HG03135 (cell line): Measurements from ENCODE around the gene SLC41A3.
"Not testable (repeated sequence)": the region's sequence is repeated elsewhere in the genome, so short reads cannot be mapped to it uniquely, and the experiment has no call there.

ENCODE experiments used
- ATAC-seq: cut with Tn5 transposase; IDR thresholded peaks from one replicate; pipeline ENCODE4 v1.9.1; 2021; ENCODE audit warnings: mild to moderate bottlenecking, moderate library complexity; ENCODE audit not compliant: unreplicated experiment

The SLC41A3 gene

DNA sequence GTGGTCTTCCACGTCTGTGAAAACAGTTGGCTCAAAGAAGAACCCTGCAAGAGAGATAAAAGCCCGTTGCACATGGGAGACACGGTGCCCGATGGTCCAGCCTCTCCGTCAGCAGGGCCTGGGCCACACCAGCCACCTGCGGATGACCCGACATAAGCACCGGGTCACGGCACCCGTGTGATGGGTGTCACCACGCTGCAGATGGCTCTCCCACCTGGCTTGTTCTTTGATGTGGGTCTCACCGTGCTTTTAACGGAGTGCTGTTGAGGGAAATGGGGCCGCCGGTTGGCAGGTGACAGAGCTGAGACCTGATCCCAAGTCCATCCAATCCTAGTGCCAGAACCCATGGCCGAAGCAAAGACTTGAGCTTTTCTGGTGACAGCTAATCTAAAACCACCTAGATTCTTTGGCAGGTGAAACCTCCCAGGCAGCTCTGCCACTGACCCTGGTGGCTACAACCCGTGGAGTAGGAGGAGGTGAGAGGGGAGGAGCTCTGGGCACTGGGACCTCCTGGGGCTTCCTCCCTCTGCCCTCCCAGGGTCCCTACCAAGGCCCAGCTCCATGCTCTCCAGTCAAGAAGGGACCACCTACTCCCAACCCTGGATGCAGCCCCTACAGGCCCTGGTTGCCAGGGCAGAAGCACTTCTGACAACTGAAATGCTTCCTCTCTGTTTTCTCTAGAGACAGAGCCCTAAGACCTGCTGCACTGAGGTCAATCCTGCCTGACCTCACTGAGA lies 23.4 kb upstream of the SLC41A3 start:
- no peak for ATAC-seq

DNA sequence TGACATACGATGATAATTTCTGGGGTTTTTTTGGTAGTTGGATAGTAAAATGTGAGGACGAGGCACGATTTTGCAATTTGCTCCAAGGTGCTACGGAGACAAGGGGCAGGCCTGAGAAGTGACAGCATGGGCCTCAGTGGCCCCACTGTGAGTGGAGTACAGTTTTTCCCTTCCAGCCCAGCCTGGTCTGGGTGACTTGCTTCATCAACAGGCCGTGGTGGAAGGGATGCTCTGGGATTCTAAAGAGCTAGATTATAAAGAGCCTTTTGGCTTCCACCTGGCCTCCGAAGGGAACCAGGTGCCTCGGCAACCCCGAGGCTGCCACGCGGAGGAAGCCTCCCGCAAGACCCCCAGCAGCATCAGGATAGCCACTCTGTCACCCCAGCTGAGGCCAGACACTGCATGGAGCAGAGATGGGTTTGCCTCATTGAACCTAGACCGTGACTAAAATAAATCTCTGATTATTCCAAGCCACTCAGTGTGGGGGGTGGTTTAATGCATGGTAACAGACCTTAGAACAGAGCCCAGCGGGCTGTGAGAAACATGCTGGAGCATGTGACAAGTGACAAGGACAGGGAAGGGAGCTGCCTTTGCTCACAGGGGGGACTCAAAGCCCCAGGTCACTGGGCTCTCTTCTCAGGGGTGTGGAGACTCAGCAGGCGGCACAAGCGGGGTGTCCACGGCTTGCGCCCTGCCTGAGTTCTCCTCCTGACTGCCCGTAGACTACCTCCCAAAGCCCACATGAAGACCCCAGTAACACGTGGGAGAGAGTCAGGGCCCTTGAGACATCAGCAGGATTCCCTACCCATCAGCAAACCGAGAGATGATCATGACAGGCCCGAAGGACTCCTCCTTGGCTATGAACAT lies 22.6 kb upstream of the SLC41A3 start:
- no peak for ATAC-seq

DNA sequence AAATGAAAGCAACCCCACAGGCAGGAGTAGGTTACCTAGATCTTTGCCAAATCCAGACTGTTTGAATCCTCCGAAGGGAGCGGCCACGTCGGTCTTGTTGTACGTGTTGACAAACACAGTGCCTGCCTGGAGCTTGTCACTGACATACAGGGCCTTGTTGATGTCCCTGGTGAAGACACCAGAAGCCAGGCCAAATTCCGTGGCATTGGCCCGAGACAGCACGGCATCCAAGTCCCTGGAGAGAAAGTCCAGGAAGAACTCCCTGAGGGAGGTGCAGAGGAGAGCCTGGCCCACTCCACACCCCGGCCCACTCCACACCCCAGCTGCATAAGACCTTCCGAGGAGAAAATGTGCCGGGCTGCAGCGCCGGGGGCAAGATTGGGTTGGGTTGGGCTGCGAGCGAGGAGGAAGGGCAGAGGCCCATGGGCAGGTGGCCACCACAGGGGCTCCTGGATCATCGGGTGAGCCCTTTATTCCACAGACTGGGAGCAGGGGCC lies 21.8 kb upstream of the SLC41A3 start:
- no peak for ATAC-seq

GRCh38 chr3:126104742-126105605 lies 21.1 kb upstream of the SLC41A3 start:
- ATAC-seq = no peak

- ATAC-seq = no peak
These were observed 20.2 kb upstream of the SLC41A3 start for GRCh38 chr3:126104028-126104635.

DNA sequence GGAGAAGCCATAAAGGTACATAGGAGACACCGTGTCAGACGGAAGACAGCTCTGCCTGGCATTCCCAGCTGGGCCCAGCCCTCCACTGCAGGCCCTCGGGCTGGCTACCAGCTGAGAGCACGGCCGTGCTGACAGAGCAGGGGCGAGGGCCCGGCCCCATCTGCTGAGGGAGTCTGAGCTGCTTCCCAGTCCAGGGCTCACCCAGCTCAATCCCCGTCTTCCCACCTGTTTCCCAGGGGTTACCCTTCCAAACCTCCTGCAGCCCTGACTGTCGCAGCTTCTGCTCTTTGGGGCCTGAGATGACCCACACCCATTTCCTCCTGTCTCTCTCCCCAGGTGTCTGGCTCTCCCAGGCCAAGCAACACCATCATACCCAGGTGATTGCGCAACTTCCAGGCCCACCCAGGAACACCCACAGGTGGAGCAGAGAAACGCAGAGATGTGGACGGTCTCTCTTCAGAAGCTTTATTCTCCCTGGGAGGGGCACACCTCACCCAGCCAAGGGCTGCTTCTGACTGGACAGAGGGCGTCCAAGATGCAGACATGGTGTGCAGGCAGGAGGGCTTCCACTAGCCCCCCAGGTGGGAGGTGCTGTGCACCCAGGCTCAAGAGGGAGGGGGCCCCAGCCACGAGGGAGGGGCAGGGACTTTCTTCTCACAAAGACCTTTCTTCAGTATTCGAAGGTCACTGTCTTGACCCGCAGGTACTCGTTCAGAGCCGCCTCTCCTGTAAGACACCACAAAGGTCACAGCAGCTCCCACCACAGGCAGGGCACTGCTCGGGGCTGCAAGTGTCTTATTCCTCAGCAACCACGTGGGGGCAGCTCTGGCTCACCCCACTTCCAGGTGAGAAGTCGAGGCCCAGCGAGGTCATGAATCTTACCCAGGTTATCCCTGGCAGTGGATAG lies 19.4 kb upstream of the SLC41A3 start:
- ATAC-seq = no peak

DNA sequence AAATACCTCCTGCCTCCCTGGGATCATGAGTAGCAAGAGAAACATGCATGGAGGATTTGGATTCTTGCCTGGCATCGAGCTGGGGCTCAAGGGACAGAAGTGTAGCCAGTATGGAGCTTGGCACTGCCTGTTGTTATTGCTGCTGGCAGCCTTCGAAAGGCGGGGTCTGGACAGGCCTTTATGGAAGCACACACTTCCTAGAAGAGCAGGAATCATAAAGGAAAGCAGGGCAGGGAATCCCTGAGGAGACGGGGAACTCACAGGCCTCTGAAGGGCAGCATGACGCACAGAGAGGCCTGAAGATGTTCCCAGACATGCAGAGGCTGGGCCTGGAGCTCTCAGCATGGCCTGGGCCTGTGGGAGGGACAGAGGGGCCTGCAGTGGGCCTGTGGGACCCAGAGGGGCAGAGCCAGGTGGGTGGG lies 18.6 kb upstream of the SLC41A3 start:
- no peak for ATAC-seq

DNA sequence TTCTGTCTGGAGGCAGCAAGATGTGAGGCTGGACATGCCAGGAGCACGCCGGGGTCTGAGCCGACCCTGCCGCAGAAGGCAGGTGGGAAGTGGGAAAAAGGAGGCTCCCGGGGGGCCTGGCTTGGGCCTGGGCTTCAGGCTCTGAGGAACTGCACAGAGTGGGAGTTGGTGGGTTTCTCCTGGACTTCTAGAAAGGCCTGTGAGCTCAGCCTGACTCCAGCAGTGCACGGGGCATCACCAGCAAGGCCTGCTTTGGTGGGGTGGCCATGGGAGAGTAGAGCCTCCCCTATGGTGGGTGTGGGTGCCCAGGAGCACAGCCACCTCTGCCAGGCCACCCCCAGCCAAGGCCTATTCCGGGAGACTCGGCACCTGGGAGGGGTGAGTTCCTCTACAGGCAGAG lies 18.1 kb upstream of the SLC41A3 start:
- ATAC-seq = no peak

DNA sequence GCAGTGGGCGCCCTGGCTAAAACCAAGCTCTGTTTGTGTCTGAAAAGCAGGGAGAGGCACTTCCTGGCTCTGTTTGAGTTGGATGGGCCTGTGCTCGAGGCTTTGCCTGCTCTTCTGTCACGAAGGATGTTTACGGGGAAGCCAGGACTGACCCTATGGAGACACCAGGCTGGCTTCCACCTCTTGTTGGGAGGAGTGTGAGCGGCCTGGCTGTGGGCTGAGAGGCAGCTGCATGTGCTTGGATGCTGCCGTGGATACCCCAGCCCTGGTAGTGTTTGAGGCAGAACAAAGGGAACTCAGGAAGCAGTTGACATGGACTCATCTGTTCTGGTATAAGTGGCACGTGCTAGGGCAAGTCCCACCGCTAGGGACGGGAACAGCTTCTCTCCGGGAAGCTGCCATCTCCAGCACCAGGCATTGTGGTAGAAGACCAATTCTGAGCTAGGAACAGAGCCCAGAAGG lies 17.6 kb upstream of the SLC41A3 start:
- no peak for ATAC-seq

GRCh38 chr3:126100634-126101301 lies 16.8 kb upstream of the SLC41A3 start:
- no peak for ATAC-seq

GRCh38 chr3:126100269-126100633 lies 16.3 kb upstream of the SLC41A3 start:
- ATAC-seq = no peak

DNA sequence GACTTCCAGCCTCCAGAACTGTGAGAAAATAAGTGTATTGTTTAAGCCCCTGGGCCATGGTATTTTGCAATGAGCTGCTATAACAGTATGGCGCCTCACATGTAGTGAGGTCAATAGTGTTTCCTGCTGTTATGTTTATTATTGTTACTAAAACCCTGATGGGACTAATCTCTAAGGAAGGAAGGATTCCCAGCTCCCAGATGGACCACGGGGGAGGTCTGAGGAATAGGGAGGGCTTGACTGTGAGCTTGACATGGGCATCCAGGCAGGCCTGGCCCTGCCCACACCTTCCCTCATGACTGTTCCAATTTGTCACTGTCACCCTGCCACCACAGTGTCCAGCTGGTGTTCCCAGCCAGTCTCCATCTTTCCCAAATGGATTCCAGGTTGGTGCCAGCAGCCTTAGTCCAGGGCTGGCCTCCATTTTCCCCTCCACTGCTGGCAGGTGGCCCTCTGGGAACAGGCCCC lies 14.5 kb upstream of the SLC41A3 start:
- ATAC-seq = no peak

DNA sequence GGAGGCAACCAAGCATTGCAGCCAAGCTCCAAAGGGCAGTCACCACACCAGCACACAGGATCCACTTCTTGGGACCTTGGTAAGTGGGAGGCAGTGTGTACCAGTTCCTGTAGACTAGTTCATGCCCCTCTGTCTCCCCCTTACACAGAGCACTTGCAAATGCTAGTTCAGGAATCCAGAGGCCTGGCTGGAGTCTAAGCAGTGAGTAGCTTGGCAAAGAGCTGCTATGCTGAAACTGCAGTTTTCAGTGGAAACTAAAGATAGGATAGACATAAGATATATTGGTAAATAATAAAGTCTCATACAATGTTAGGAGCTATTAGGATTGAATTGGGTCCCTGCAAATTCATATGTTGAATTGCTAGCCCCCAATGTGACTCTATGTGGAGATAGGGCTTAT lies 13.9 kb upstream of the SLC41A3 start:
- no peak for ATAC-seq

DNA sequence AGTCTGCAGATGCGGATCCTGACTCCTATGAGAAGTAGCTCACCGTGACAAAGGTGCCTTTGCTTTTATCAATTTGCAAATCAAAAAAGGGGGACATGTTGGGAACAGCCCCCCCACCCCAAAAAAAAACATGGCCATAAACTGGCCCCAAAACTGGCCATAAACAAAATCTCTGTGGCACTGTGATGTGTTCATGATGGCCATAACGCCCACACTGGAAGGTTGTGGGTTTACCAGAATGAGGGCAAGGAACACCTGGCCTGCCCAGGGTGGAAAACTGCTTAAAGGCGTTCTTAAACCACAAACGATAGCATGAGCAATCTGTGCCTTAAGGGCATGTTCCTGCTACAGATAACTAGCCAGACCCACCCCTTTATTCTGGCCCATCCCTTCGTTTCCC lies 12.3 kb upstream of the SLC41A3 start:
- not testable (repeated sequence) for ATAC-seq

GRCh38 chr3:126092128-126092527 lies 8.2 kb upstream of the SLC41A3 start:
- not testable (repeated sequence) for ATAC-seq

- ATAC-seq = no peak
These were observed 3.7 kb upstream of the SLC41A3 start for GRCh38 chr3:126087552-126088175.

DNA sequence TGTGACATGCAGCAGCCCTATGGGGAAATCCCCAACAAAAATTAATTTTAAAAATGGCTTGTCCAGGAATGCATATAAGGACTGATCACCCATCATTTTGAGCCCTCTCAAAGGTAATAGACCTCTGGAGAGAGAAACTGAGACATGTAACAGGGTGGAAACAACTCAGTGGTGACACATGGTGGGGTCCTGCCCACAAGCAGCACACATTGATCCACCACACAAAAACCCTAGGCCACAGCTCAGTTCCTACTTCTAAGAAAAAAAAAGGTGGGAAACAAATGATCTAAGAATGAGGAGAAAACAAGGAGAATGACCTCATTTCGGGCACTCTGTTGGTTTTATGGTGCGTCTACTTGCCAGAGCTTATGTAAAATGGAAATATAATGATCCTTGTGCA lies 1.9 kb upstream of the SLC41A3 start:
- ATAC-seq = no peak

DNA sequence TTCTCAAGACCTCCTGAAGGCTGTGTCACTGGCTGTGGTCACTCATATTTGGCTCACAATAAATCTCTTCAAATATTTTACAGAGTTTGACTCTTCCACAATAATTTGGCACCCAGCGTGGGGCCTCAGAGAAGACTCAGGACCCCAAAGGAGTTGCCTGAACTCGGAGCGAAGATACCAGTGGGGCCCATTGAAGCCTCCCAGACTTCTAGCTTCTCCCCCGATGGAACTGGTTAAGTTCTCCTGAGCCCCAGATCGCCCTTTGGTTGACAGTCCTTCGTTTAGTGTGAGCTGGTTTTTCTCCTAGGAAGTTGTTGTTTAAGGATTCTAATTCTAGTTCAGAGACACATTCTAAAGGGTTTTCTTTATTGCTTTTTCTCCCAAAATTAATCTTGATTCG lies 1.4 kb upstream of the SLC41A3 start:
- ATAC-seq = no peak
